NCI-H2171 (cell line): ENCODE data around the gene KRT82.
"Not testable (repeated sequence)": the region's sequence is repeated elsewhere in the genome, so short reads cannot be mapped to it uniquely, and the experiment has no call there.

Source experiments
- DNase-seq: peaks from one replicate; lab custom pipeline; 2025; lab: John Stamatoyannopoulos, UW

The KRT82 gene

GRCh38 chr12:52410589-52411248, 4.6 kb upstream of the KRT82 start:
- not testable (repeated sequence) for DNase-seq

DNA sequence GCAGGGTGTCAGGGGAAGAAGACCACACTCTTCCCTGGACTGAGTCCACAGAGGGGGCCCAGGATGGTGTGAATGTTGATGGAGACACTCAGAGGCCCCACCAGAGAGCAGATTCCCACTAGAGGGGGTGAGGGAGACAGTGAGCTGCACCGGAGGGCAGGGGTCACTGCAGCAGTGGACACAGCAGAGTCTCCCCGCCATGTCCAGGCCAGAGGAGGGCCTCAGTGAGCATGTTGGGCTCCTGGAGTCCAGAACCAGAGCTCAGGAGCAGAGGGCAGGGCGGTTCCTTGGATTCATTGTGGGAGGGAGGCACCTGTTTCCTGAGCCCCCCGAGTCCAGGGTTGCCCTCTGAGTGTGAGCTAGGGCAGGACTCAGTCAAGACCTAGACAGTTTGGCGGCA, 1.8 kb upstream of the KRT82 start:
- no peak for DNase-seq

DNA sequence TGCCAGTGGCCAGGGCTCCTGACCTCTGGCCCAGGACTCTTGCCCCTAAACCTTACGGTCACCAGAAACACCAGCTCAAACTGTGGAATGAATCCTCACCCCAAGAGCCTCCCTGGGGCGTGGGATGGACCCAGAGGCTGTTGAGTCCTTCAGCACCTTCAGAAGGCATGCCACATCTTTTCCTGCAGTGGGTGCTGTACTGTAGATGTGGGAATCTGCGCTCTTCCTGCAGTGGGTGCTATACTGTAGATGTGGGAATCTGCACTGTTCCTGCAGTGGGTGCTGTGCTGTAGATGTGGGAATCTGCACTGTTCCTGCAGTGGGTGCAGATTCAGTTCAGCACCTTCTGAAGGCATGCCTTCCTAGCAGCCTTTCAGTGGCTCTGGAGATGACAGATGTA, 1.2 kb downstream of the KRT82 start:
- DNase-seq: no peak

DNA sequence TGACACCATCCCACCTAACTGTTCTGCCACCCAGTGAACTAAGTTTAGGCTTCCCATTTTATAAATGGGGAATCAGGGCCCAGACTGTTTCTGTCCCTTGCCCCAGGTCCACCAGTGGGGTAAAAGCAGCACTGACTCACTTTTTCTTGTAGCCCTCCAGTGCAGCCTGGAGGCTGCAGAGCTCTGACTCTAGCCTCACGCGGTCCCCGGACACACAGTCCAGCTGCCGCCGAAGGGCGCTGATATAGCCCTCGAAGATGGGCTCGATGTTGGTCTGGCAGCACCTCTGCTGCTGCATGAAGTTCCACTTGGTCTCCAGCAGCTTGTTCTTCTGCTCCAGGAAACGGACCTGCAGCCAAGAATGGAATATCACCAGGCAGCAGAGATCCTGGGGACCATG, 2.6 kb downstream of the KRT82 start:
- DNase-seq: no peak

DNA sequence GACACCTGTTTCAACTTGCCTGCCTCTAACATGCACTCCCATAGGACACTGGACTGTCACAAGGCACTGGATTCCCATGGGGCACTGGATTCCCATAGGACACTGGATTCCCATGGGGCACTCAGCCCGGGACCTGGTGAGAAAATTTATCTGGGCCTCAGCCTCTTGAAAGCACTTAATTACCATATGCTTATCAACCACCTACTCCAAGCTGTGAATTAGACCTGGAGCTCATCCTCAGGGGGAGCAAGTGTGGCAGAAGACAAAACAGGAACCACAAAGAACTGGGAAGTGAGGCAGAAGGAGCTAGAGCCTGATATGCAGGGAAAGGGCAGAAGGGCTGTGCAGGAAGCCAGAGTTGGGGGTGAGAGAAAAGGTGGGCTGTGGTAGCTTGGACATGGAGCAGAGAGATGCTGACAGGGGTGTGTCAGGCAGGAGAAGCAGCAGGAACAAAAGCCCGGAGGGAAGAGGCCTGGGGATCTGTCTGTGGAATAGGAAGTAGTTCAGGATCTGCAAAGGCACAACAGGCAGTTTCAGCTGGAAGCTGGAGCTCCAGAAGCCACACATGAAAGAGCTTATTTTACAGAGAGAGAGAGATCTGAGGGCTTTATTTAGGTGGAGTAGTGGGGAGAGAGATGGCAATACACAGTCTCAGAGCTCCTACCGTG, 3.1 kb downstream of the KRT82 start:
- DNase-seq: no peak

GRCh38 chr12:52402377-52402776, 3.8 kb downstream of the KRT82 start:
- no peak for DNase-seq

DNA sequence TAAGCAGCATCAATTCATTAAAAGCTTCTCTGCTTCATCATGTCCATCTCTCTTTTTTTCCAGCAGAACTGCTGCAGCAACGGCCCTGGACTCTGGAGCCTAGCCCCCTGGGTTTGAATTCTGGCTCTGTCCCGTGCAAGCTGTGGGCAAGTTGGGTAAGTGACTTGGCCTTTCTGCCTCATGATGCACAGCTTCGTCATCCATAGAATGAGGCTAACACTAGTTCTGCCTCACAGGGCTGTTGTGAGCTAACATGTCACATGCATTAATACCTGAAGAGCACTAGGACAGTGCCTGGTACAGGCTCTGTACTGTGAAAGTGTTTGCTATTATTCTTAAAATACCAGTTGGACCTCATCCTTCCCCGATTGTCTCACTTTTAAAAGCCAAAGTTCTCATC, 4.2 kb downstream of the KRT82 start:
- no peak for DNase-seq

- DNase-seq: no peak
Observed at GRCh38 chr12:52401526-52401925, 4.6 kb downstream of the KRT82 start.

- DNase-seq: no peak
Observed at GRCh38 chr12:52400906-52401305, 5.2 kb downstream of the KRT82 start.

GRCh38 chr12:52399756-52400155, 6.4 kb downstream of the KRT82 start:
- DNase-seq: no peak

DNA sequence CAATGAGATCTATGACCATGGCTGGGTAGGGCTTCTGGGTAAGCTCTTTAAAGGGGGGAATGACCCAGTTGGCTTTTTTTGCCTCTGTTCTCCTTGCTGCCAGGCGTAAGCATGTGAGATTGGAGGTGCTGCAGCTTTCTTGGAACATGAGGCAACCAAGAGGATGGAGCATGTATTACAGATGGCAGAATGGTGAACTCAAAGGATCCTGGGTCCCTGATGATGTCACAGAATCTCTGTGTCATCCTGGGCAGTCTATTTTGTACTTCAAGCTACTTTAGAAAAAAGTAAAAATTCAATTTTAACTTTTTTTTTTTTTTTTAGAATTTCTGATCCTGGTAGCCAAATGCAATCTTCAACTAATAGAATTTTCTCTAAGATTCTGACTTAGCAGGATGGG, 8.0 kb downstream of the KRT82 start:
- no peak for DNase-seq

- DNase-seq: no peak
Observed at GRCh38 chr12:52396656-52397055, 9.5 kb downstream of the KRT82 start.

GRCh38 chr12:52395761-52396434, 10.2 kb downstream of the KRT82 start:
- peak; percentile 75 for DNase-seq

DNA sequence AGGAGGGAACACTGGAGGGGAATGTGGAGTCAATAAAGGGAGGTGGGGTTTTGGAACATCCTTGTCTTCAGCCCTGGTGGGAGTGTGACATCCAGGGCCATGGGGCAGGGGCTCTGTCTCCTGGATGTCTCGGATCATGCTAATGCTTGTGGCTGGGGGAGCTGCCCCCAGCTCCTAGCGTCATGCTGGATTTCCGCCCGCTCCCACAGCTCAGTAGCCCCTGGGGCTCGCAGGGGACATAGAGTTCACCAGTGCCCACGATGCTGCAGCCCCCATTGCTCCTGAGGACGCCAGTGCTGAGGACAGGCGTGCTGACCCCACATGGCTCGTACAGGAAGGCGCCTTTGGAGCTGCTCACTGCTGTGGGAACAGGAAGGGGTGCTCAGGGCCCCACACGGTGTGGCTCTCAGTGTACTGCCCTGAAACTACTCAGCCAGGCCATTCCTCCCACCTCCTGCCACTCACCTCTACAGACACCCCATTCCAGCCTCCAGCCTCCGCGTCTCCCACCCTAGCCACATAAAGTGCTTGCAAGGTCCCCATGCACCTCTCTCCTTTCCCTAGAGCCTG, 11.2 kb downstream of the KRT82 start:
- no peak for DNase-seq

GRCh38 chr12:52392465-52393007, 13.6 kb downstream of the KRT82 start:
- DNase-seq: no peak

DNA sequence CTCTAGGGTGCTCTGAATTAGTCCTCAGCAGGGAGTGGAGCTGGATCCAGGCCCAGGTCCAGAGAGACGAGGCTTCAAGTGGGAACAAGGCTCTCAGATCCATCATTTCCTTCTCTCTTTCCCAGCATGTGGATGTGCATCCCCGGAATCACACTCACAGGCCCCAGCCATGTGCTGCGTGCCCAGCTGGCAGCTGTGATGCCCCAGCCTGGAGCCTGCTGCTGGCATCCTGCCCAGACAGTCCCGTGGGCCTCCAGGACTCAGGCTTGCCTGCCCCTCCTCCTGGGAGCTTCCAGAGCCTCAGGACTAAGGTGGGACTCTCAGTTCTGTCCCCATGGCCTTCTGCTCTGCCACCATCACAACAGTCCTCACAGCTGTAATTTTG, 14.5 kb downstream of the KRT82 start:
- peak; percentile 93 for DNase-seq

DNA sequence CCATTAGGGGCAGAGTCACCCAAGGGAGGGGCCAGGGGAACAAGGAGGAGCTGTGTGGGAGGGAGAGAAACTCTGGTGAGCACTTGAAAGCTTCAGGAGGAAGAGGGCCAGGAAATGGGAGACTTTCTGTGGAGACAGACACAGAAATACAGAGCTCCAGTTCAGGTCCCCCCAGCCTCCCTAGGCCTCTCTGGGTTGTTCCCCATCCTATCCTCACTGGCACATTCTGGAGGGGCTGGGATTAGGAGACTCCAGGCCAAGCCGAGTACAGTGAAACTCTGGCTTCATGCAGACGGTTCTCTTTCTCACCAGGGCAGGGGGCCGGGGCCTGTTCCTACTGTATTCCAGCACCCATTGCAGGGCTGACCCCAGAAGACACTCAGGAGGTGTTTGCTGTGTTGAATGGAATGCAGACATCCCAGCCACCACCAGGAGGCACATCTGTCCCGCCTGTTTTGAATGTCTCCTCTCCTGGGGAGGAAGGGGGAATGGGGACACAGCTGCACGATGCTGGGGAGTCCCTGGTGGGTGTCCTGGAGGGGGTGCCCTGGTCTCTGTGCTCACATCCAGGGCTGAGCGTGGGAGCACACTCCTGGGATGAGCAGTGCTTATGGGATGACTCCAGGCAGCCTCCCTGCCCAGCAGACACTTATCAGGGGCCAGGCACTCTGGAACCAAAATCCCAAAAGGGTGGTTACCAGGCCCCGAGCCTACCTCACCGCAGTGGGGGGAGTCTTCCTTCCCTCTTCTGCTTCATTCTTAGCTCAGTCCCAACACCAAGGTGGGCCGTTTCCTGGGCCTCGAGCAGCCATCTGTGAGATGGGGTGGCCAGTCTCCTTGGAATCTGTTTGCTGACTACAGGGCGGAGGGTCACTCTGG, 15.2 kb downstream of the KRT82 start:
- no peak for DNase-seq

GRCh38 chr12:52389313-52390207, 16.6 kb downstream of the KRT82 start:
- no peak for DNase-seq

- no peak for DNase-seq
Observed at GRCh38 chr12:52387859-52388258, 18.3 kb downstream of the KRT82 start.

GRCh38 chr12:52385226-52385702, 20.9 kb downstream of the KRT82 start, which contains the start of gene KRT84:
Gene KRT84 (minus strand): TSS chr12:52385652. CDS start chr12:52385585, 67 bp downstream.
- DNase-seq: no peak
